ENCODE results near the gene POLR3GL. TPM values are rescaled to one million over a fixed set of nuclear protein-coding genes. Genes with fewer than 3 reads are reported as not detected.

Gene POLR3GL
- total and polyA plus RNA-seq, 10 of the 15 experiments (the other 5 are each of a cell fraction or from before 2014, with no cell fraction given) = 12.8 to 47.0 (median 26.6) TPM

- no peaks in the 10 kb centered on the region; a peak in 1 of 4 replicates for H3K36me3 ChIP-seq (ENCODE audit: control insufficient read depth in 2 of 2, insufficient read depth in 2 of 2, low read length in 1 of 2)
- in situ Hi-C loops (cut with MboI) (no loop called here), intact Hi-C loops (cut with micrococcal nuclease; ENCODE audit: unreplicated experiment) (loop anchor here (2.0 kb wide), 2 partner anchors 19 to 31 kb away; partner anchors contain the start of gene RBM8A)
- under 1% methylated on average over 39 of the region's 60 CpGs for WGBS (ENCODE audit: insufficient coverage, insufficient replicate concordance, low lambda C conversion rate, missing lambda C conversion rate)
- SMC1A ChIA-PET (ENCODE audit: uncharacterized antibody, unreplicated experiment) = interaction anchor here (0.6 to 4.1 kb wide), 21 partner anchors 9 to 174 kb away, joined by 3 to 37 read pairs (median 4); partner anchors contain the start of genes PEX11B and RBM8A
- H3K4me2 ChIP-seq (ENCODE audit: control insufficient read depth, insufficient read depth) = peak within 1 kb of the TSS; percentile 93
- BruUV-seq (replicated peaks) = no TSS peak
- H3K9me3 ChIP-seq (replicated peaks; ENCODE audit: control insufficient read depth, insufficient read depth, low read length) = no peaks in the 10 kb centered on the region
- peak within 1 kb of the TSS; percentile 78 for H3K4me3 ChIP-seq
- H2AFZ ChIP-seq (ENCODE audit: control insufficient read depth, low read depth, low read length) = peak within 1 kb of the TSS; percentile 77
- RAD21 ChIA-PET (ENCODE audit: unreplicated experiment) = interaction anchor here (0.8 to 4.7 kb wide), 10 partner anchors 21 to 99 kb away, joined by 3 to 47 read pairs (median 10); partner anchors contain the start of genes PEX11B, PIAS3, RBM8A and TXNIP
- CTCF ChIA-PET = interaction anchor here (0.6 to 4.1 kb wide), 20 partner anchors 9 to 129 kb away, joined by 3 to 27 read pairs (median 3); partner anchors contain the start of genes NUDT17, RBM8A and TXNIP
- H3K9ac ChIP-seq (ENCODE audit: control insufficient read depth, insufficient read depth, low read length) = peak within 1 kb of the TSS; percentile 72
- peak within 1 kb of the TSS; percentile 73 for H3K27ac ChIP-seq (ENCODE audit: control insufficient read depth, insufficient read depth)
- no peaks in the 10 kb centered on the region for H4K20me1 ChIP-seq (ENCODE audit: control insufficient read depth, insufficient read depth)
- peak; percentile 90 for ATAC-seq
- peaks cover 8% of the 10 kb centered on the region for H3K4me1 ChIP-seq (ENCODE audit: control insufficient read depth, insufficient read depth, low read length)
- no peaks in the 10 kb centered on the region; a peak in 1 of 4 replicates for H3K27me3 ChIP-seq (replicated peaks in 1 of 2; ENCODE audit: control insufficient read depth in 2 of 2, insufficient read depth in 2 of 2, low read length in 1 of 2)
- H3K79me2 ChIP-seq (ENCODE audit: control insufficient read depth, insufficient read depth, low read length) = peaks cover 21% of the 10 kb centered on the region
- POLR2A ChIA-PET = interaction anchor here (0.8 to 5.8 kb wide), 18 partner anchors 8 to 99 kb away, joined by 3 to 58 read pairs (median 7); partner anchors contain the start of genes PEX11B, PIAS3 and RBM8A
- peak; percentile 89 for DNase-seq (ENCODE audit: low read depth, low spot score)
- FAIRE-seq = peak; percentile 56
- TF ChIP-seq YY1 (IDR thresholded peaks at IDR 0.05; ENCODE audit: low read depth, low read length) = peak; percentile 18; the same call in 1 of the 2 replicates
- peak; percentile 59 for TF ChIP-seq MXI1 (IDR thresholded peaks at IDR 0.05; ENCODE audit: low read depth, low read length)
- TF ChIP-seq BACH1 (IDR thresholded peaks at IDR 0.05; ENCODE audit: borderline replicate concordance) = peak; percentile 56; the same call in 1 of the 2 replicates
- peak; percentile 80; the same call in 1 of the 2 replicates for TF ChIP-seq WRNIP1 (IDR thresholded peaks at IDR 0.05; ENCODE audit: borderline replicate concordance, low read depth, low read length)
- 0 out of 2 replicates have a peak, but pooled peaks have one; percentile 36 for TF ChIP-seq RB1 (IDR thresholded peaks at IDR 0.05; ENCODE audit: borderline replicate concordance)
- TF ChIP-seq, protein P1, sequence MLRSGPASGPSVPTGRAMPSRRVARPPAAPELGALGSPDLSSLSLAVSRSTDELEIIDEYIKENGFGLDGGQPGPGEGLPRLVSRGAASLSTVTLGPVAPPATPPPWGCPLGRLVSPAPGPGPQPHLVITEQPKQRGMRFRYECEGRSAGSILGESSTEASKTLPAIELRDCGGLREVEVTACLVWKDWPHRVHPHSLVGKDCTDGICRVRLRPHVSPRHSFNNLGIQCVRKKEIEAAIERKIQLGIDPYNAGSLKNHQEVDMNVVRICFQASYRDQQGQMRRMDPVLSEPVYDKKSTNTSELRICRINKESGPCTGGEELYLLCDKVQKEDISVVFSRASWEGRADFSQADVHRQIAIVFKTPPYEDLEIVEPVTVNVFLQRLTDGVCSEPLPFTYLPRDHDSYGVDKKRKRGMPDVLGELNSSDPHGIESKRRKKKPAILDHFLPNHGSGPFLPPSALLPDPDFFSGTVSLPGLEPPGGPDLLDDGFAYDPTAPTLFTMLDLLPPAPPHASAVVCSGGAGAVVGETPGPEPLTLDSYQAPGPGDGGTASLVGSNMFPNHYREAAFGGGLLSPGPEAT (IDR thresholded peaks at IDR 0.05; ENCODE audit: low read depth) = peak; percentile 72
- no peak for TF ChIP-seq ASH2L (IDR thresholded peaks at IDR 0.05; ENCODE audit: borderline replicate concordance, low read depth)
- TF ChIP-seq, protein P2, sequence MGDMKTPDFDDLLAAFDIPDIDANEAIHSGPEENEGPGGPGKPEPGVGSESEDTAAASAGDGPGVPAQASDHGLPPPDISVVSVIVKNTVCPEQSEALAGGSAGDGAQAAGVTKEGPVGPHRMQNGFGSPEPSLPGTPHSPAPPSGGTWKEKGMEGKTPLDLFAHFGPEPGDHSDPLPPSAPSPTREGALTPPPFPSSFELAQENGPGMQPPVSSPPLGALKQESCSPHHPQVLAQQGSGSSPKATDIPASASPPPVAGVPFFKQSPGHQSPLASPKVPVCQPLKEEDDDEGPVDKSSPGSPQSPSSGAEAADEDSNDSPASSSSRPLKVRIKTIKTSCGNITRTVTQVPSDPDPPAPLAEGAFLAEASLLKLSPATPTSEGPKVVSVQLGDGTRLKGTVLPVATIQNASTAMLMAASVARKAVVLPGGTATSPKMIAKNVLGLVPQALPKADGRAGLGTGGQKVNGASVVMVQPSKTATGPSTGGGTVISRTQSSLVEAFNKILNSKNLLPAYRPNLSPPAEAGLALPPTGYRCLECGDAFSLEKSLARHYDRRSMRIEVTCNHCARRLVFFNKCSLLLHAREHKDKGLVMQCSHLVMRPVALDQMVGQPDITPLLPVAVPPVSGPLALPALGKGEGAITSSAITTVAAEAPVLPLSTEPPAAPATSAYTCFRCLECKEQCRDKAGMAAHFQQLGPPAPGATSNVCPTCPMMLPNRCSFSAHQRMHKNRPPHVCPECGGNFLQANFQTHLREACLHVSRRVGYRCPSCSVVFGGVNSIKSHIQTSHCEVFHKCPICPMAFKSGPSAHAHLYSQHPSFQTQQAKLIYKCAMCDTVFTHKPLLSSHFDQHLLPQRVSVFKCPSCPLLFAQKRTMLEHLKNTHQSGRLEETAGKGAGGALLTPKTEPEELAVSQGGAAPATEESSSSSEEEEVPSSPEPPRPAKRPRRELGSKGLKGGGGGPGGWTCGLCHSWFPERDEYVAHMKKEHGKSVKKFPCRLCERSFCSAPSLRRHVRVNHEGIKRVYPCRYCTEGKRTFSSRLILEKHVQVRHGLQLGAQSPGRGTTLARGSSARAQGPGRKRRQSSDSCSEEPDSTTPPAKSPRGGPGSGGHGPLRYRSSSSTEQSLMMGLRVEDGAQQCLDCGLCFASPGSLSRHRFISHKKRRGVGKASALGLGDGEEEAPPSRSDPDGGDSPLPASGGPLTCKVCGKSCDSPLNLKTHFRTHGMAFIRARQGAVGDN (IDR thresholded peaks at IDR 0.05) = 0 out of 2 replicates have a peak, but pooled peaks have one; percentile 46
- peak; percentile 74 to 94 for TF ChIP-seq SRF (IDR thresholded peaks at IDR 0.05; ENCODE audit: low read depth in 2 of 2, low read length in 2 of 2)
- TF ChIP-seq POLR2AphosphoS2 (IDR thresholded peaks at IDR 0.05; ENCODE audit: low read depth, low read length) = 0 out of 2 replicates have a peak, but pooled peaks have one; percentile 61
- peak; percentile 70 for TF ChIP-seq EED (IDR thresholded peaks at IDR 0.05; ENCODE audit: low read depth)
- TF ChIP-seq RFX5 (IDR thresholded peaks at IDR 0.05; ENCODE audit: low read depth, low read length) = 0 out of 2 replicates have a peak, but pooled peaks have one; percentile 24
- TF ChIP-seq EGR1 (IDR thresholded peaks at IDR 0.05; ENCODE audit: borderline replicate concordance in 1 of 2, low read depth in 2 of 2, low read length in 2 of 2) = peak in 1 of 2 experiments; percentile 70; a peak in 1 of 3 replicates
- TF ChIP-seq BHLHE40 (IDR thresholded peaks at IDR 0.05; ENCODE audit: borderline replicate concordance in 1 of 2, low read depth in 2 of 2, low read length in 1 of 2) = peak in 1 of 2 experiments; percentile 70; a peak in 2 of 4 replicates
- TF ChIP-seq SMAD1 (IDR thresholded peaks at IDR 0.05; ENCODE audit: low read depth, partially characterized antibody) = no peak
- peak; percentile 62 for TF ChIP-seq SP1 (IDR thresholded peaks at IDR 0.05; ENCODE audit: low read depth, low read length)
These were observed 6.8 kb upstream of the POLR3GL start, which contains the start of gene LIX1L for GRCh38 chr1:145957443-145958319. Gene LIX1L (minus strand): TSS chr1:145958017. CDS start chr1:145957927, 90 bp downstream.

Data from GM12878 (cell line).